Endothelial cell of umbilical vein (primary cell): ENCODE data around the gene MFSD6L. TPM values are rescaled to one million over a fixed set of nuclear protein-coding genes. Genes with fewer than 3 reads are reported as not detected.
A peak's percentile ranks its signal among the peaks of the same experiment; 100 is the strongest.

Experiments
- BruUV-seq: library from RNA; stranded (reverse); fragments of 400-500 nt; replicated peaks from 2 replicates; lab custom pipeline; 2021; lab: Mats Ljungman, UMichigan
- CTCF ChIA-PET: fragments of 300-600, 350-600 bp; sonication (Branson Sonifier 250); formaldehyde crosslinking; loops from one replicate; lab custom pipeline; 2021; ENCODE audit warnings: antibody characterized with exemption, inconsistent platforms; lab: Charles Lee
- POLR2A ChIA-PET: fragments of 300-600, 350-600 bp; sonication (Branson Sonifier 250); formaldehyde crosslinking; loops from one replicate; lab custom pipeline; 2021; ENCODE audit warnings: antibody characterized with exemption, inconsistent platforms; lab: Charles Lee
- DNase-seq: peaks from one replicate; pipeline ENCODE4 v3.0.0-alpha.2; 2011; ENCODE audit warnings: low read depth, low spot score
- FAIRE-seq: peaks from 2 replicates; lab custom pipeline; 2011; peaks lifted over from hg19 to GRCh38; lab: Jason Lieb, UNC
- H2AFZ ChIP-seq: 2 replicates; pipeline ENCODE4 v1.6.0; 2012; ENCODE audit warnings: low read depth, low read length, control low read depth, inconsistent platforms
- H3K27ac ChIP-seq: 2 replicates; pipeline ENCODE4 v1.5.1; 2011; ENCODE audit warnings: low read depth, mild to moderate bottlenecking, control low read depth, low read length, moderate library complexity; ENCODE audit not compliant: insufficient read depth
- H3K27me3 ChIP-seq, 2 experiments: 2 replicates each; pipeline versions ENCODE4 v1.6.0 to v1.6.1; 2011; ENCODE audit warnings: low read length in 2 of 2, mixed read lengths in 1 of 2; ENCODE audit not compliant: control insufficient read depth in 2 of 2, insufficient read depth in 2 of 2
- H3K36me3 ChIP-seq, 2 experiments: 2 replicates in 1 of 2; 3 replicates in 1 of 2; pipeline ENCODE4 v1.5.1; 2011; ENCODE audit warnings: low read length in 2 of 2, mild to moderate bottlenecking in 1 of 2, moderate library complexity in 1 of 2; ENCODE audit not compliant: control insufficient read depth in 2 of 2, insufficient read depth in 2 of 2; ENCODE audit errors: extremely low read depth in 1 of 2
- H3K4me1 ChIP-seq: 3 replicates; pipeline ENCODE4 v1.5.1; 2011; ENCODE audit warnings: mild to moderate bottlenecking, low read length; ENCODE audit not compliant: control insufficient read depth, insufficient read depth; ENCODE audit errors: extremely low read depth
- H3K4me2 ChIP-seq: 2 replicates; pipeline ENCODE4 v1.6.1; 2011; ENCODE audit warnings: low read length, control low read depth, mixed read lengths; ENCODE audit not compliant: insufficient read depth
- H3K4me3 ChIP-seq, 3 experiments: fragments of 200-600 bp in 1 of 3; sonication (generic), shearing (Covaris generic) in 1 of 3; replicated peaks in 1 of 3; 2 replicates each; pipeline ENCODE4 v1.5.1; 2011 to 2016; ENCODE audit warnings: control low read depth in 3 of 3, low read length in 3 of 3, mild to moderate bottlenecking in 2 of 3, inconsistent platforms in 1 of 3, low read depth in 1 of 3, moderate library complexity in 1 of 3; ENCODE audit not compliant: insufficient read depth in 1 of 3
- H3K79me2 ChIP-seq: 2 replicates; pipeline ENCODE4 v1.6.0; 2012; ENCODE audit warnings: low read length, inconsistent platforms; ENCODE audit not compliant: control insufficient read depth, insufficient read depth
- H3K9ac ChIP-seq: replicated peaks from 2 replicates; pipeline ENCODE3; 2011; ENCODE audit warnings: low read length, control low read depth; ENCODE audit not compliant: insufficient read depth; ENCODE audit errors: extremely low read depth
- H3K9me1 ChIP-seq: replicated peaks from 3 replicates; pipeline ENCODE4 v1.6.0; 2011; ENCODE audit warnings: mild to moderate bottlenecking, low read length; ENCODE audit not compliant: control insufficient read depth, insufficient read depth; ENCODE audit errors: extremely low read depth
- H3K9me3 ChIP-seq: replicated peaks from 2 replicates; pipeline ENCODE4 v1.5.1; 2012; ENCODE audit warnings: low read length, inconsistent platforms; ENCODE audit not compliant: control insufficient read depth, insufficient read depth
- H4K20me1 ChIP-seq: replicated peaks from 2 replicates; pipeline ENCODE3; 2011; ENCODE audit warnings: mild to moderate bottlenecking, low read length; ENCODE audit not compliant: control insufficient read depth, insufficient read depth; ENCODE audit errors: extremely low read depth
- EZH2 ChIP-seq: IDR thresholded peaks from 2 replicates; pipeline ENCODE4 v1.6.1; 2012; ENCODE audit warnings: borderline replicate concordance, low read depth, mild to moderate bottlenecking, moderate library complexity, low read length, inconsistent platforms; ENCODE audit not compliant: severe bottlenecking
- FOS ChIP-seq: IDR thresholded peaks from 2 replicates; pipeline ENCODE4 v1.6.1; 2011; ENCODE audit warnings: mild to moderate bottlenecking, low read length, moderate library complexity, borderline replicate concordance; ENCODE audit not compliant: insufficient read depth
- GATA2 ChIP-seq: IDR thresholded peaks from 2 replicates; pipeline ENCODE4 v1.7.0; 2011; ENCODE audit warnings: low read depth, mild to moderate bottlenecking, moderate library complexity, mixed read lengths, low read length; ENCODE audit not compliant: insufficient read length, insufficient read depth
- JUN ChIP-seq: IDR thresholded peaks from 2 replicates; pipeline ENCODE4 v1.6.1; 2011; ENCODE audit warnings: borderline replicate concordance, low read depth; ENCODE audit not compliant: insufficient read length, insufficient read depth
- MYC ChIP-seq: IDR thresholded peaks from one replicate; pipeline ENCODE4 v1.6.1; 2011; ENCODE audit warnings: mild to moderate bottlenecking, low read depth, low read length
- dilution Hi-C: fragments of 300-500 bp; cut with MboI; formaldehyde crosslinking; loops from one replicate; pipeline ENCODE4 v1.15.0; 2019; ENCODE audit warnings: low sequenced_read_pairs; ENCODE audit not compliant: extremely low pct_ligation_motif_present
- intact Hi-C: fragments of 100-400 bp; cut with micrococcal nuclease; formaldehyde crosslinking; loops from one replicate; pipeline ENCODE4 v1.10.0; 2022
- polyA plus RNA-seq, 4 experiments: library from polyadenylated mRNA; depleted of rRNA in 3 of 4; stranded (reverse) in 3 of 4; unstranded in 1 of 4; fragments of >200 nt; gene quantifications; 2 replicates each; pipeline versions ENCODE4 v1.2.1 to v1.2.3, GENCODE V29; 2011 to 2012; ENCODE audit warnings: missing spikeins in 1 of 4
- total RNA-seq: library from RNA; stranded (reverse); gene quantifications from 2 replicates; pipeline ENCODE4 v1.2.3, GENCODE V29; 2021
- TF ChIP-seq, protein P1 (sequence below), 2 donors: IDR thresholded peaks; 1 replicate in 1 of 2; 2 replicates in 1 of 2; pipeline ENCODE4 v1.5.1; 2011; ENCODE audit warnings: low read length in 2 of 2, mild to moderate bottlenecking in 2 of 2, moderate library complexity in 2 of 2, control low read depth in 1 of 2, inconsistent platforms in 1 of 2, low read depth in 1 of 2; ENCODE audit not compliant: insufficient read depth in 1 of 2; ENCODE audit errors: extremely low read depth in 1 of 2

Gene MFSD6L
- total and polyA plus RNA-seq, 2 donors (not counting 3 experiments of a cell fraction or from before 2014, with no cell fraction given) = not detected

DNA sequence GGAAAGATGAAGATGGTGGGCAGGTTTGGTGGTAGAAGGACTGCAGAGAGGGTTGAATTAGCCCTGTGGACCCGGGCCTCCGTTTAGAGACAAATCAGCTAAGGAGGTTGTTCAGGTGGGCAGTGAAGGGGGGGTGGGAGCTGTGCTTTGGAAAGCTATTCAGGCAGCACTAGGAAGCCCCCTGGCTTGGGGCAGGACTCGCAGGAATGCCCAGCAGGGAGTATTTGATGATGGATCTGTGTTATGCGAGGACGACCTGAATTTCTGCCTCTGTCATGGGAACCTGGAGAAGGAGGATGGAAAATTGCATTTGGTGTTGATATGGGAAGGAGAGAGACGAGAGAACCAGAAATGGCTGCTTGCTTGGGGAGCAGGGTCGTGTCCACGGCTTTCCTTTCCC is 44.3 kb downstream of the MFSD6L start:
- no peaks in the 10 kb centered on the region for H3K79me2 ChIP-seq
- H3K4me3 ChIP-seq = no peak overlapping the region
- intact Hi-C loops = loop anchor here (1.0 kb wide), 1 partner anchor 31 kb away; no protein-coding TSS in a partner anchor
- TF ChIP-seq FOS = no peak
- TF ChIP-seq GATA2 = no peak
- no peak for TF ChIP-seq JUN
- TF ChIP-seq MYC = no peak
- DNase-seq (no peak), FAIRE-seq (no peak)
- CTCF ChIA-PET = interaction anchor here (1.2 to 4.2 kb wide), 3 partner anchors 9 to 345 kb away, joined by 3 to 15 read pairs (median 4); no protein-coding TSS in a partner anchor
- dilution Hi-C loops = no loop called here
- no peaks in the 10 kb centered on the region for H3K4me1 ChIP-seq
- no peaks in the 10 kb centered on the region for H3K9me1 ChIP-seq
- H3K9ac ChIP-seq = no peak overlapping the region
- H3K36me3 ChIP-seq = no peaks in the 10 kb centered on the region
- POLR2A ChIA-PET = no interaction called here
- H4K20me1 ChIP-seq = no peaks in the 10 kb centered on the region
- H3K27me3 ChIP-seq = peaks cover 1 to 5% of the 10 kb centered on the region in 2 experiments
- BruUV-seq = no TSS peak
- H3K9me3 ChIP-seq = no peaks in the 10 kb centered on the region
- no peak overlapping the region for H2AFZ ChIP-seq
- no peak overlapping the region for H3K4me2 ChIP-seq
- H3K27ac ChIP-seq = no peak overlapping the region

DNA sequence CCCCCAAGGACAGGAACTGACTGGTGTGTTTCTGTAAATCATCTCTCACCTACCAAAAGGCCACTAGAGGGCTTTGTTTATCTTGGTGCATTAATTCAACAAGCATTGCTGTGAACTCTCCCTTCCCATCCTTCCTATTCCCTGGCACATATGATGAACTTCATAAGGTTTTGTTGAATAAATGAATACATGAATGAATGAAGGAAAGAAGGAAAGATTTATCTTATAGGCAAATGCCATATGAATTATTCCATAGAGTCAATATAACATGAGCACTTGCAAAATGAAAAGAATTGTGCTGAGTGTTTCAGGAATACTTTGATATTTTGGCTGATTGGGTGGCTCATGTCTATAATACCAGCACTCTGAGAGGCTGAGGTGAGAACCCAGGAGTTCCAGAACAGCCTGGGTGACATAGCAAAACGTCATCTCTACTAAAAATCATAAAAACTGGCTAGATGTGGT is 45.2 kb downstream of the MFSD6L start:
- Histone ChIP-seq H2AFZ (no peak overlapping the region), H3K9ac (no peak overlapping the region), H3K36me3 (no peaks in the 10 kb centered on the region), H3K9me3 (no peaks in the 10 kb centered on the region), H3K27me3 (peaks cover 0 to 5% of the 10 kb centered on the region in 2 experiments), H3K4me1 (no peaks in the 10 kb centered on the region), H3K79me2 (no peaks in the 10 kb centered on the region), H3K9me1 (no peaks in the 10 kb centered on the region), H3K27ac (no peak overlapping the region), H3K4me2 (no peak overlapping the region), H3K4me3 (no peak overlapping the region), H4K20me1 (no peaks in the 10 kb centered on the region)
- ChIA-PET CTCF (interaction anchor here (1.2 to 4.2 kb wide), 3 partner anchors 8 to 344 kb away, joined by 3 to 15 read pairs (median 4); no protein-coding TSS in a partner anchor), POLR2A (no interaction called here)
- TF ChIP-seq, protein P1, sequence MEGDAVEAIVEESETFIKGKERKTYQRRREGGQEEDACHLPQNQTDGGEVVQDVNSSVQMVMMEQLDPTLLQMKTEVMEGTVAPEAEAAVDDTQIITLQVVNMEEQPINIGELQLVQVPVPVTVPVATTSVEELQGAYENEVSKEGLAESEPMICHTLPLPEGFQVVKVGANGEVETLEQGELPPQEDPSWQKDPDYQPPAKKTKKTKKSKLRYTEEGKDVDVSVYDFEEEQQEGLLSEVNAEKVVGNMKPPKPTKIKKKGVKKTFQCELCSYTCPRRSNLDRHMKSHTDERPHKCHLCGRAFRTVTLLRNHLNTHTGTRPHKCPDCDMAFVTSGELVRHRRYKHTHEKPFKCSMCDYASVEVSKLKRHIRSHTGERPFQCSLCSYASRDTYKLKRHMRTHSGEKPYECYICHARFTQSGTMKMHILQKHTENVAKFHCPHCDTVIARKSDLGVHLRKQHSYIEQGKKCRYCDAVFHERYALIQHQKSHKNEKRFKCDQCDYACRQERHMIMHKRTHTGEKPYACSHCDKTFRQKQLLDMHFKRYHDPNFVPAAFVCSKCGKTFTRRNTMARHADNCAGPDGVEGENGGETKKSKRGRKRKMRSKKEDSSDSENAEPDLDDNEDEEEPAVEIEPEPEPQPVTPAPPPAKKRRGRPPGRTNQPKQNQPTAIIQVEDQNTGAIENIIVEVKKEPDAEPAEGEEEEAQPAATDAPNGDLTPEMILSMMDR (IDR thresholded peaks at IDR 0.05; ENCODE audit: extremely low read depth in 1 of 2, insufficient read depth in 1 of 2, low read depth in 1 of 2, low read length in 2 of 2) = peak; percentile 19 to 20
- no peak for TF ChIP-seq EZH2
- no TSS peak for BruUV-seq
- dilution Hi-C loops (no loop called here), intact Hi-C loops (loop anchor here (1.0 kb wide), 1 partner anchor 32 kb away; no protein-coding TSS in a partner anchor)
- DNase-seq (peak; percentile 21), FAIRE-seq (peak; percentile 33)
